DMS 273 treated with DMSO at 0.1 percent for 48 hours (cell line): ENCODE measurements around the gene RPL32.
A peak's percentile ranks its signal among the peaks of the same experiment; 100 is the strongest.
"Not testable (repeated sequence)": the region's sequence is repeated elsewhere in the genome, so short reads cannot be mapped to it uniquely, and the experiment has no call there.

ENCODE experiments used
- DNase-seq: peaks from one replicate; lab custom pipeline; 2025; lab: John Stamatoyannopoulos, UW

RPL32 gene

GRCh38 chr3:12868039-12869034, 27.0 kb upstream of the RPL32 start:
- DNase-seq, result peak; percentile 33

- DNase-seq, result no peak
Observed at GRCh38 chr3:12866836-12867235, 25.5 kb upstream of the RPL32 start.

- DNase-seq, result no peak
Observed at GRCh38 chr3:12865271-12865670, 23.9 kb upstream of the RPL32 start.

- DNase-seq, result no peak
Observed at GRCh38 chr3:12862387-12862786, 21.0 kb upstream of the RPL32 start.

GRCh38 chr3:12861611-12862010, 20.2 kb upstream of the RPL32 start:
- DNase-seq, result no peak

- DNase-seq, result no peak
Observed at GRCh38 chr3:12859840-12860239, 18.5 kb upstream of the RPL32 start.

- no peak for DNase-seq
Observed at GRCh38 chr3:12856626-12857025, 15.3 kb upstream of the RPL32 start.

- no peak for DNase-seq
Observed at GRCh38 chr3:12854565-12854964, 13.2 kb upstream of the RPL32 start.

GRCh38 chr3:12853847-12854246, 12.5 kb upstream of the RPL32 start:
- not testable (repeated sequence) for DNase-seq

GRCh38 chr3:12852201-12852600, 10.8 kb upstream of the RPL32 start:
- DNase-seq, result no peak

GRCh38 chr3:12845811-12846210, 4.4 kb upstream of the RPL32 start:
- DNase-seq, result no peak

GRCh38 chr3:12842469-12842868, 1.1 kb upstream of the RPL32 start:
- no peak for DNase-seq

GRCh38 chr3:12841970-12842328, 584 bp upstream of the RPL32 start:
- DNase-seq, result no peak

- DNase-seq, result no peak
Observed at GRCh38 chr3:12840591-12841148, 695 bp downstream of the RPL32 start.

GRCh38 chr3:12840148-12840547, 1.2 kb downstream of the RPL32 start:
- DNase-seq, result not testable (repeated sequence)

- no peak for DNase-seq
Observed at GRCh38 chr3:12839156-12839946, 2.0 kb downstream of the RPL32 start.

GRCh38 chr3:12838179-12838965, 3.0 kb downstream of the RPL32 start:
- no peak for DNase-seq

- no peak for DNase-seq
Observed at GRCh38 chr3:12837295-12837986, 3.9 kb downstream of the RPL32 start.

- DNase-seq, result no peak
Observed at GRCh38 chr3:12835052-12835665, 6.2 kb downstream of the RPL32 start.

- no peak for DNase-seq
Observed at GRCh38 chr3:12833222-12834161, 7.9 kb downstream of the RPL32 start.
